ENCODE results near the gene FBXL4.

GRCh38 chr6:98957450-98957849 is 9.7 kb upstream of the FBXL4 start:
- TF ChIP-seq, protein P1, sequence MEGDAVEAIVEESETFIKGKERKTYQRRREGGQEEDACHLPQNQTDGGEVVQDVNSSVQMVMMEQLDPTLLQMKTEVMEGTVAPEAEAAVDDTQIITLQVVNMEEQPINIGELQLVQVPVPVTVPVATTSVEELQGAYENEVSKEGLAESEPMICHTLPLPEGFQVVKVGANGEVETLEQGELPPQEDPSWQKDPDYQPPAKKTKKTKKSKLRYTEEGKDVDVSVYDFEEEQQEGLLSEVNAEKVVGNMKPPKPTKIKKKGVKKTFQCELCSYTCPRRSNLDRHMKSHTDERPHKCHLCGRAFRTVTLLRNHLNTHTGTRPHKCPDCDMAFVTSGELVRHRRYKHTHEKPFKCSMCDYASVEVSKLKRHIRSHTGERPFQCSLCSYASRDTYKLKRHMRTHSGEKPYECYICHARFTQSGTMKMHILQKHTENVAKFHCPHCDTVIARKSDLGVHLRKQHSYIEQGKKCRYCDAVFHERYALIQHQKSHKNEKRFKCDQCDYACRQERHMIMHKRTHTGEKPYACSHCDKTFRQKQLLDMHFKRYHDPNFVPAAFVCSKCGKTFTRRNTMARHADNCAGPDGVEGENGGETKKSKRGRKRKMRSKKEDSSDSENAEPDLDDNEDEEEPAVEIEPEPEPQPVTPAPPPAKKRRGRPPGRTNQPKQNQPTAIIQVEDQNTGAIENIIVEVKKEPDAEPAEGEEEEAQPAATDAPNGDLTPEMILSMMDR (IDR thresholded peaks at IDR 0.05) = no peak
- no peak for TF ChIP-seq POLR2A (IDR thresholded peaks at IDR 0.05)
